Calu3 (cell line): Measurements from ENCODE around the gene EPGN. TPM values are rescaled to one million over a fixed set of nuclear protein-coding genes. Genes with fewer than 3 reads are reported as not detected.

ENCODE experiments used
- BruUV-seq: library from RNA; stranded (reverse); fragments of 400-500 nt; replicated peaks from 2 replicates; lab custom pipeline; 2021; lab: Mats Ljungman, UMichigan
- CTCF ChIA-PET: fragments of 300-600 bp; sonication (Branson Sonifier 250); formaldehyde crosslinking; loops from one replicate; lab custom pipeline; 2022; ENCODE audit warnings: antibody characterized with exemption; lab: Charles Lee
- DNase-seq: peaks from one replicate; pipeline ENCODE4 v3.0.0; 2022
- H3K27ac Mint-ChIP-seq: one replicate; pipeline ENCODE4 v1.8.0; 2022; ENCODE audit warnings: mixed read lengths; ENCODE audit not compliant: unreplicated experiment
- H3K27me3 Mint-ChIP-seq: one replicate; pipeline ENCODE4 v1.8.0; 2022; ENCODE audit warnings: mixed read lengths; ENCODE audit not compliant: unreplicated experiment
- H3K36me3 Mint-ChIP-seq: one replicate; pipeline ENCODE4 v1.8.0; 2022; ENCODE audit warnings: mild to moderate bottlenecking, moderate library complexity, mixed read lengths; ENCODE audit not compliant: insufficient read depth, unreplicated experiment
- H3K4me1 Mint-ChIP-seq: one replicate; pipeline ENCODE4 v1.8.0; 2022; ENCODE audit warnings: mild to moderate bottlenecking, low read depth, mixed read lengths; ENCODE audit not compliant: unreplicated experiment
- H3K4me3 Mint-ChIP-seq: one replicate; pipeline ENCODE4 v1.8.0; 2022; ENCODE audit warnings: mild to moderate bottlenecking, low read depth, moderate library complexity, mixed read lengths; ENCODE audit not compliant: unreplicated experiment
- H3K9me3 Mint-ChIP-seq: one replicate; pipeline ENCODE4 v1.8.0; 2022; ENCODE audit warnings: low read depth, mixed read lengths; ENCODE audit not compliant: unreplicated experiment
- intact Hi-C: fragments of 100-400 bp; cut with micrococcal nuclease; formaldehyde crosslinking; loops from one replicate; pipeline ENCODE4 v1.10.0; 2022; ENCODE audit not compliant: unreplicated experiment
- total RNA-seq: library from RNA; stranded (reverse); gene quantifications from 2 replicates; pipeline ENCODE4 v1.2.3, GENCODE V29; 2022
- TF ChIP-seq, protein P1 (sequence below): fragments of 200-600 bp; IDR thresholded peaks from one replicate; pipeline ENCODE4 v1.8.0; 2022; ENCODE audit warnings: antibody characterized with exemption; ENCODE audit not compliant: unreplicated experiment

The EPGN gene
- total RNA-seq, 1 experiment from 2014 or later: 0.40 TPM

DNA sequence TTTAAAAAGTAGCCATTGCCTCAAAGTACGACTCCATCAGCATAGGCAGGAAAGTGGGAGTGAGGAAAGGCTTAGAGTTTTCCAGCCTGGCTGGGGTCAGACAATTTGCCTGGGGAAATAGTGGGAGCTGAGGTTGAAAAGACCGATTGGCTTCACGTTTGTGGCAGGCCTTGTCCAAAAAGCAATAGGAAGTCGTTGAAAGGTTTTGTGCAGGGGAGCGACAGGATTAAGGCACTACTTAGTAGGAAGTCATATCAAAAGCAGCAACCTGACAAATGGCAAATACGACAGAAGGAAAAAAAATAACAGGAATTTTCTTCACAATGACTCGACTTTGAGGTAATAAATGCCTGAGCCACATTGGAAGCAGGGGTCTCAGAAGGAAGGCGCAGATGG is 56.0 kb downstream of the EPGN start:
- peak overlapping the region; percentile 95 for H3K27ac Mint-ChIP-seq
- peaks cover 10% of the 10 kb centered on the region for H3K4me1 Mint-ChIP-seq
- no peak for DNase-seq
- H3K27me3 Mint-ChIP-seq: no peaks in the 10 kb centered on the region
- CTCF ChIA-PET: interaction anchor here (0.6 to 1.4 kb wide), 4 partner anchors 13 to 175 kb away, joined by 3 to 5 read pairs (median 4); no protein-coding TSS in a partner anchor
- TF ChIP-seq, protein P1, sequence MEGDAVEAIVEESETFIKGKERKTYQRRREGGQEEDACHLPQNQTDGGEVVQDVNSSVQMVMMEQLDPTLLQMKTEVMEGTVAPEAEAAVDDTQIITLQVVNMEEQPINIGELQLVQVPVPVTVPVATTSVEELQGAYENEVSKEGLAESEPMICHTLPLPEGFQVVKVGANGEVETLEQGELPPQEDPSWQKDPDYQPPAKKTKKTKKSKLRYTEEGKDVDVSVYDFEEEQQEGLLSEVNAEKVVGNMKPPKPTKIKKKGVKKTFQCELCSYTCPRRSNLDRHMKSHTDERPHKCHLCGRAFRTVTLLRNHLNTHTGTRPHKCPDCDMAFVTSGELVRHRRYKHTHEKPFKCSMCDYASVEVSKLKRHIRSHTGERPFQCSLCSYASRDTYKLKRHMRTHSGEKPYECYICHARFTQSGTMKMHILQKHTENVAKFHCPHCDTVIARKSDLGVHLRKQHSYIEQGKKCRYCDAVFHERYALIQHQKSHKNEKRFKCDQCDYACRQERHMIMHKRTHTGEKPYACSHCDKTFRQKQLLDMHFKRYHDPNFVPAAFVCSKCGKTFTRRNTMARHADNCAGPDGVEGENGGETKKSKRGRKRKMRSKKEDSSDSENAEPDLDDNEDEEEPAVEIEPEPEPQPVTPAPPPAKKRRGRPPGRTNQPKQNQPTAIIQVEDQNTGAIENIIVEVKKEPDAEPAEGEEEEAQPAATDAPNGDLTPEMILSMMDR: no peak
- TSS peak; percentile 78 for BruUV-seq
- intact Hi-C loops: no loop called here
- peaks cover 71% of the 10 kb centered on the region for H3K36me3 Mint-ChIP-seq
- H3K9me3 Mint-ChIP-seq: no peaks in the 10 kb centered on the region
- peak overlapping the region; percentile 76 for H3K4me3 Mint-ChIP-seq

DNA sequence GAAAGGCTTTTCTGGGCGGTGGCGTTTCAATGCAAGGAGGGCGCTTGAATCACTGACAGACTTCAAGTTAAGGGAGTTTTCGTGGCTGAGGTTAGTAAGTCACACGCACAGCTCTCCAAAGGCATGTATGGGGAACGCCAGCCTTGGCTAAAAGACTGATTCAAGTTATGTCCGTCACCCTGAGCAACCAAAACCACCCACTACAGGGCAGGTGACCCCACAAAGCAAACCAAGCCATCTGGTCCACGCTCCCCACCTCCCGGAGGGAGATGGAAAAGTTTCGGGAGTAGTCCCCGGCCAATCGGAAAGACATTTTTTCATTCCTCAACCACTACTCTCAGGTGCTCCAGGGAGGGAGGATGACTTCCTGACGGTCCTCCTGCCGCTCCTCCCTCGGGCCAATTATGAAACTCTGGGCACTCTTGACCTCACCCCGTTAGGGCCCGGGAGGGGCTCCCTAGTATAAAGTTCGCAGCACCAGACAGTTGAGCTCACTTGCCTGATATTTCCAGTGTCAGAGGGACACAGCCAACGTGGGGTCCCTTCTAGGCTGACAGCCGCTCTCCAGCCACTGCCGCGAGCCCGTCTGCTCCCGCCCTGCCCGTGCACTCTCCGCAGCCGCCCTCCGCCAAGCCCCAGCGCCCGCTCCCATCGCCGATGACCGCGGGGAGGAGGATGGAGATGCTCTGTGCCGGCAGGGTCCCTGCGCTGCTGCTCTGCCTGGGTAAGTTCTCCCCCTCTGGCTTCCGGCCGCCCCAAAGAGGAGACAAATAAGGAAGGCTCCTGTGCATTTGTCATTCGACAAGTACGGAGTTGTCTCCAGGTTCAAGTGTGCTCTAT is 56.6 kb downstream of the EPGN start, which contains the start of gene EREG:
TSS of gene EREG (plus strand) at position 494 of the 840 bp plus-strand sequence. CDS start at position 658, 164 bp downstream.
- BruUV-seq: no TSS peak
- intact Hi-C loops: no loop called here

DNA sequence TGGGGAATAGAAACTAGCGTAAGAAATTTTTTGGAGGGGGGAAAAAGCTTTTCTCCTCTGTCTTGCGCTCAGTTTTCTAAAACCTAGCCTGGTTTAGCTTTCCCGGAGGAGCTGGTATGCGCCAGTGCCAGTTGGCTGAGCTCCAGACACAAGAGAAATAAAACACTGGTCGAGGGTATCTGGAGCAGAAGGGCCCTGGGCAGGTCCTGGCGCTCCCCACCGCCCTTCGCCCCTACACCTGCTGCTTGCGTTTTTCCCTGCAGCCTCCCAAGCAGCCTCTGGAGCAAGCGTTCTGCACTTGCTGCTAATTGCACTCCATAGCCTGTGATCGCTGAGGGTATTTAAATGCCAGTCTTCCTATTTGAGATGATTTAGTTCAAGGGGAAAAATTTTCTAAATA is 57.5 kb downstream of the EPGN start:
- CTCF ChIA-PET: interaction anchor here (0.7 kb wide), 1 partner anchor 45 kb away, joined by 3 read pairs; no protein-coding TSS in a partner anchor
- peak overlapping the region; percentile 76 for H3K4me3 Mint-ChIP-seq
- BruUV-seq: TSS peak; percentile 38
- peaks cover 10% of the 10 kb centered on the region for H3K4me1 Mint-ChIP-seq
- intact Hi-C loops: loop anchor here (2.0 kb wide), 1 partner anchor 17 kb away; no protein-coding TSS in a partner anchor
- H3K9me3 Mint-ChIP-seq: no peaks in the 10 kb centered on the region
- H3K27ac Mint-ChIP-seq: peak overlapping the region; percentile 95
- TF ChIP-seq, protein P1: no peak
- no peak for DNase-seq
- peaks cover 84% of the 10 kb centered on the region for H3K36me3 Mint-ChIP-seq
- H3K27me3 Mint-ChIP-seq: no peaks in the 10 kb centered on the region

More for the DNA sequence above, 56.6 kb downstream of the EPGN start, which contains the start of gene EREG:
- Mint-ChIP-seq H3K9me3 (no peaks in the 10 kb centered on the region), H3K36me3 (peaks cover 76% of the 10 kb centered on the region), H3K4me1 (peaks cover 10% of the 10 kb centered on the region), H3K27me3 (no peaks in the 10 kb centered on the region), H3K4me3 (peak within 1 kb of the TSS; percentile 76), H3K27ac (peak within 1 kb of the TSS; percentile 95)
- CTCF ChIA-PET: interaction anchor here (0.5 to 1.4 kb wide), 5 partner anchors 12 to 410 kb away, joined by 3 to 5 read pairs (median 3); no protein-coding TSS in a partner anchor
- DNase-seq: peak; percentile 92
- TF ChIP-seq, protein P1: no peak

Other genes starting within 250 kb of the EPGN start
- gene CXCL2, start 209.3 kb upstream of the EPGN start, total RNA-seq: 110 and 189 TPM in 2 replicates
- gene MTHFD2L, start 150.4 kb upstream of the EPGN start, total RNA-seq: 21.8 and 24.1 TPM in 2 replicates
- 413 and 422 TPM in 2 replicates for gene EREG, start 56.7 kb downstream of the EPGN start, total RNA-seq
- gene AREG, start 136.7 kb downstream of the EPGN start, total RNA-seq: 230 and 281 TPM in 2 replicates